Left renal cortex interstitium (tissue), 4 donors: ENCODE measurements around the gene OGFOD3. TPM values are rescaled to one million over a fixed set of nuclear protein-coding genes. Genes with fewer than 3 reads are reported as not detected.

ENCODE experiments used
- DNase-seq, 4 donors: peaks; one replicate each; pipeline ENCODE4 v3.0.0-alpha.2; 2013; ENCODE audit warnings: low read depth in 4 of 4, low spot score in 2 of 4, missing footprints in 1 of 4
- polyA plus RNA-seq, 4 donors: library from polyadenylated mRNA; unstranded; fragments of 120-200 nt; gene quantifications; one replicate each; pipeline ENCODE4 v1.2.1, GENCODE V29; 2013; ENCODE audit not compliant: insufficient read length in 4 of 4

Gene OGFOD3
- polyA plus RNA-seq, 4 donors = 25.0 to 28.6 (median 26.5) TPM

DNA sequence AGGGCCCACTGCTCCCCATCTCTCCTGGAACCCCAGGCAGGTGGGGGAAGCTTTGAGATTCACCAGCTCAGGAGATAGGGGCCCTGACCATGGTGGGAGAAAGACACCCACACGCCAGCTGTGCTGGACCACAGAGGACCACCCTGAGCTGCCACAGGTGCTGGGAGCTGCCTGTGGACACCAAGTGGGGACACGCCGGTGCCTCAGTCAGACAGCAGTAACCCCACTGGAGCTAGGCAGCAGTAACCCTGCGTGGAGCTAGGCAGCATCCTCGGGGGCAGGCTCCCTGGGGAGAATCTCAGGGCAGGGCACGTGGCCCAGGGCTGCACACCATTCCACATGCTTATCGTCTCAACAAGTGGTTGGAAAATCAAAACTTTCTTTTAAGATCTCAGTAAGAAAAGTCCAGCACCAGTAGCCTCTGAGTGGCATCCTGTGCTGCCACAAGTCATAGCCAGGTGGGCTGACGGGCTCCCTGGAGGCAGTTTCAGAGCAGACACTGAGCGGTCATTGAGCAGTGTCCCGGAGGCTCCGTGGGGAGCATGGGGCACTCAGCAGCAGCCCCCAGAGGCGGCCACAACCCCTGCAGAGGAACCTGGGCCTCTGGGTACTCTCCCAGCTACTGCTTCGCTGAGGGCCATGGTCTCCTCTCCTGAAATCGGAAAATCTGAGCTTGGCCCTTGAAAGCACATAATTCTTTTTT lies 8.2 kb downstream of the OGFOD3 start:
- DNase-seq = no peak

DNA sequence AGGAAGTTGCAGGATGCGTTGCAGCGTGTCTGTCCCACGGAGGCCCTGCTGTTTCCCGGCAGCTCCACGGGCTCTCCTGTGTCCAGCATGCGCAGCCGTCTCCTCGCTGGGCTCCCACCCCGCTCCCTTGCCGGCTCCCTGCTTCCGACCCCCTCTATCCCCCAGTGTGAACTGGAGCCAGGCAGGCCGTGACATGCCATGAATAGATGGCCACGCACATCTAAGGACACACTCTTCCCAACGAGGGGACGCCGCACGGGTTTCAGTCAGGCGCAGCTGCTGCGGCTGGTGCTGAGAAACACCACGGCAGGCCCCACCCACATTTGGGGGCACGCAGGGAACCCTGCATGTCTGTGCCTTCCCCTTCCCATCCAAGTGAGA lies 9.5 kb downstream of the OGFOD3 start:
- DNase-seq = no peak

GRCh38 chr17:82408288-82408937 lies 10.0 kb downstream of the OGFOD3 start:
- DNase-seq = no peak

GRCh38 chr17:82407255-82407654 lies 11.1 kb downstream of the OGFOD3 start:
- no peak for DNase-seq

- no peak for DNase-seq
Measured at GRCh38 chr17:82406131-82406671, 12.2 kb downstream of the OGFOD3 start.

DNA sequence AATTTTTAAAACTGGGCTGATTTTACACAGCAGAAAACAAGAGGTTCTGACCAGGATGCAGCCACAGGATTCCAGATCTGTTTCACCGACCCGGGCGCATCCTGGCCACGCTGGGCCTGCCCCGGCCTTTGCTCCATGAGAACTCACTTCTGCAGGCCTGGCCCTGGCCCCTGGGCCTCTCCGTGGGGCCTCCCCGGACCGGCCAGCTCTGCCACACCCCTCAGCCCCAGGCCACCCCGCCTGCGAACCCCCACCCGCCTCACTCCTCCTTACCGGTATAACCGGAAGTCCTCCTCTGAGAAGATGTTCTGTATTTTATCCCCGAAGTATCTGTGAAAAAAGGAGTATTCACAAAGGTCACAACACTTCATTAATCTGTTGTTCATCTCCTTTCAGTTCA lies 13.3 kb downstream of the OGFOD3 start:
- no peak for DNase-seq

GRCh38 chr17:82403662-82404660 lies 14.4 kb downstream of the OGFOD3 start:
- DNase-seq = no peak

DNA sequence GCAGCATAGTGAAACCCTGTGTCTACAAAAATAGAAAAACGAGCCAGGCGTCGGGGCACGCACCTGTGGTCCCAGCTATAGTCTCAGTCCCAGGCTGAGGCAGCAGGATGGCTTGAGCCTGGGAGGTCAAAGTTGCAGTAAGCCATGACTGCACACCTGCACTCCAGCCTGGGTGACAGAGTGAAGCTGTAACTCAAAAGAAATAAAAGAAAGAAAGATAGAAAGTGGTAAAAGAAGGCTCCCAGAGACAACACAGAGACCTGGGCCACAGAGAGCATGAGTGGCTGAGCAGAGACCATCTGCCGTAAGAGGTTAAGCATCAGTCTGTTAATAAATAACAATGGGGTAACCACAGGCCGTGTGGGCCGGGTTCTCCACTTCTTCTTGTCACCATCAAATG lies 15.5 kb downstream of the OGFOD3 start:
- no peak for DNase-seq

DNA sequence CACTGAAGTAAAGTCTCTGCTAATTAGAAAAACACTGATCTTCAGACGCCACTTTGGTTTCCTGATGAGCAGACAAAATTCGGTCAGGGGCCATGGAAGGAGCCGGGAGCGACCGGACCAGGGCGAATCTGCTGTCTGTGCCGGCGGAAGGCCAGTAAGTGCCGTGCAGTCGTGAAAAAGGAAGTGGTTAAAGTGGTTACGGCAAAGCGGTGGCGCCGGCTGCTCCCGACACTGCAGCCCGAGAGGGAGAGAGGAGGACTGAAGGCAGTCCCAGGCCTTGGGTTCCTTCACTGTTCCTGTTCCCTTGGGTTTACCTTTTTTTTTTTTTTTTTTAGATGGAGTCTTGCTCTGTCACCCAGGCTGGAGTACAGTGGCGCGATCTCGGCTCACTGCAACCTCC lies 17.6 kb downstream of the OGFOD3 start:
- DNase-seq = no peak

DNA sequence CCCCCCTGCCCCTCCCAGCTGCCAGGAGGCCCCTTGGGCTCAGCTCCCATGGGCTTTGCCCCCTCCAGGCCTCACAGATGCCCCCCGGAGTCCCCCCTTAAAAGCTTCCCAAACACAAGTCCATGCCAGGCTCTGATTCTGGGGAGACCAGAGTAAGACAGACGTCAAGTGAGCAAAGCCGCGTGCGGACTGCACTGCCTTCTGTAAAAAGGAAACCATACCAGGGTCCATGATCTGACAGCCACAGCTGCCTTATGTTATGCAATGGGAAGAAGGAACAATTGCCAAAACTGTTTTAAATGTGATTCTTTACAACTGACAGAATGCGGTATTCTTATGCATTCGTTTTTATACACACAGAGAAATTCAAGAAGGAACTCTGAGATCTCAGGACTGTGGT lies 18.2 kb downstream of the OGFOD3 start:
- no peak for DNase-seq

GRCh38 chr17:82399601-82400101 lies 18.7 kb downstream of the OGFOD3 start:
- no peak for DNase-seq

DNA sequence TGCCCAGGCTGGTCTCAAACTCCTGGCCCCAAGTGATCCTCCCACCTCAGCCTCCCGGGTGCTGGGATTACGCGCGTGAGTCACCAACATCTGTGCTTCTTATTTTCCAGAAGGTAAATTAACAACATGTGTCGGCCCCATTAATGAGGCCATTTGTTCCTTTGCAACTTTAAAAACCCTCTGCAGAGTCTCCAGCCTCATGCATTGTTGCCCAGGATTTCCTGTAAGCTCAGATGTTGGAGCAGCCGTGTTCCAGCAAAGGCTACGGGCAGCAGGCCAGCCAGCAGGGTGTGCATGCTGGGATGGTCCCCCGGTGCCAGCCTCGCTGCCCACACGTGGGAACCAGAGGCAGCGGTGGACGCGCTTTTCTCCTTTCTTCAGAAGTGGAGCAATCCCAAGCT lies 19.3 kb downstream of the OGFOD3 start:
- no peak for DNase-seq

DNA sequence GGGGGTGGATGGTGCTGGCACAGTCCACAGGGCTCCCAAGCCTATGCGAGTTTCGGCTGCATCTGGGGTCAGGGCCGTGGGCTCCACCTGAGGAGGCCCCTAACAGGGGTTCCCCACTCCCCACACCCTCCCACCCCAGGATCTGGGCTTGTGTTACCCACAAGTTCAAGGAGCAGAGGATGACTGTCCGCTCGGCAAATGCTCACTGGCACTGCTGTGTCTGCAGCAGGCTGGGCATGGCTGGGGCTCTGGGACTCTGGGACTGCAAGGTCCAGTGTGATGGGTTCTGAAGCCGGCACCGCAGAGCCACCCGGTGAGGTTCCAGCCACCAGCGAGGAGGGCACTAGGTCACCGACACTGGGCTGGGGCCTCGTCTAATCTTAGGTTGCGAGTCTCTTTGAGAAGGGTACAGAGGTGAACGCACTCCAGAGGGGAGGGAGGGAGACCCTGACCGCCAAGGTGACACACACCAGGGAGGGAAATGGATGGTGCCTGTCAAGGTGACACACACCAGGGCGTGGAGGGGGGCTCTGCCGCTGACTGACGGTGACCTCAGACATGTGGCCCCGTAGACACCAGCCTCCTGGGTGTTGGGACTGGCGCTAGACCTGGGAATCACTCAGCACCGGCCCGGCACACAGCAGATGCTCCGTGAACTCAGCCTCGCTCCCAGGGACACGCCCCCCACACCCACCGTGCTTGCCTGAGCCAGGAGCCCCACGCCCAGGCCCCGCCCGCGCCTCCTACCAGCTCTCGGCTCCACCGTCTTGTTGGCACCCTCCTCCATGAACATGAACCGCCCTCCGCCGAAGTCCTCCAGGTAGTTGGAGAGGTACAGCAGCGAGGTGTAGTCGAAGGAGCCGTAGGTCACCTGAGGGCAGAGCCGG lies 20.7 kb downstream of the OGFOD3 start:
- no peak for DNase-seq

DNA sequence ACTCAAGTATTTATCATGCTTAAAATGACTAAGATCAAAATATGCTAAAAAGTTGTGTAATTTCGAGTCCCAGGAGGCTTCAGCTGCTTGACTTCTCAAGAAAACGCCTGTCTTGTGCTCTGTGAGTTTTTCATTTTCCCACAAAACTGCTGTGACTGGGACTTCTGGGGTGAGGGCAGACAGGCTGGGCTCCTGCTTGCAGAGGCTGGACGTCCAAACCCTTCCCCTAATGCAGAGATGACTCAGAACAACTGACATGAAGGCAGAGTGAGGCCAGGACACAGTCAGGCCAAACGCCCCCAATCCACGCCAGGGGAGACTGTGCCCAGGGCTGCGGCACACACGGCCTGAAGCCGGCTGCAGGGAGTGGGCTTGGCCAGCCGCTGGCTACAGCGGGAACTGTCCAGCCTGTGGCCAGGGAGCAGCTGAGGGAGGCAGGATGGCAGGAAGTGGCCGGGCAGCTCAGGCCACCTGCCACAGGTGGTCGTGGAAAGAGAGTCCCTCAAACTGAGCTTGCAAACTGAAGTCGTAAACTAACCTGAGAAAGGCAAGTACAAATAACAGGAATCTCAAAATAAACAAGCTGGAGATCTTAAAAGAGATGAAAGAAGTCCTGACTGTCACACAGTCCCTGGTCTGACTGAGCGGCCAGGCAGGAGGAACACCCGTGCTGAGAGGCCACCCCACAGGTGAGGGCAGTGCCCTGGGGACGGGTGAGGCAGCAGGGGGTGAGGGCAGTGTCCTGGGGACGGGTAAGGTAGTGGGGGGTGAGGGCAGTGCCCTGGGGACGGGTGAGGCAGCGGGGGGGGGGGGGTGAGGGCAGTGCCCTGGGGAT lies 21.6 kb downstream of the OGFOD3 start:
- DNase-seq = no peak

DNA sequence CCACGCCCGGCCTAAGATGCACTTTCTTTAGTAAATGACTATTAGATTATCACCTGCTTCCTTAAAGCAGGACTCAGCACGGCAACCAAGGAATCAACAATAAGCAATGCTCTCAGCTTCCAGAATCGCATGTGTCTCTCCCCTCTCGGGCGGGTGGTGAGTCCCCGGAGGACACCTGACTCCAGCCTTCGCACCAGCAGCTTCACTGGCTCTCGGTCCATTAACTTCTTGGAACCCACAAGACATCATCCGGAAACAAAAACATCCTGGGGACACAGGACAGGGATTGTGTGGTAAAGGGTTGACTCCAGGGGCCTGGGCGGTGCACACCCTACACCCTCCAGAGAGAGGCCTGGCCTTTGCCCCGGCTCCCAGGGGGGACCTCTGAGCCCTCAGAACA lies 24.1 kb downstream of the OGFOD3 start:
- no peak for DNase-seq

DNA sequence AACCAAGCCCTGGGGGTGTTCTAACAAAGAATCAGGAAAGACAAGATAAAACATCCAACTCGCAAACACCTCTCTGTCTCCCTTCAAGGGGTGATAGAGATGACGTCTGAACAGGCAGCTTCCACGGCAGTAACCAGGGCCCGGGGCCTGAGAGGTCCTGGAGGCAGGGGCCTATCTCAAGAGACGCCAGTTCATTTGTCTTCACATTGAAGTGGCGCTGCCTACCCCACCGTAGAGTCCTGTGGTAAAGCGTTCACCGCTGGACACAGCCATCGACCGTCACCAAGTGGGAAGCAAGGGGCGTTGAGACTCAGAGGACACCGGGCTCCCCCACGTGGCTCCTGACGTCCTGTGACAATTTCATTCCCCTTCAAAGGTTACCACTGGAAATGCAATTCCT lies 25.4 kb downstream of the OGFOD3 start:
- no peak for DNase-seq

DNA sequence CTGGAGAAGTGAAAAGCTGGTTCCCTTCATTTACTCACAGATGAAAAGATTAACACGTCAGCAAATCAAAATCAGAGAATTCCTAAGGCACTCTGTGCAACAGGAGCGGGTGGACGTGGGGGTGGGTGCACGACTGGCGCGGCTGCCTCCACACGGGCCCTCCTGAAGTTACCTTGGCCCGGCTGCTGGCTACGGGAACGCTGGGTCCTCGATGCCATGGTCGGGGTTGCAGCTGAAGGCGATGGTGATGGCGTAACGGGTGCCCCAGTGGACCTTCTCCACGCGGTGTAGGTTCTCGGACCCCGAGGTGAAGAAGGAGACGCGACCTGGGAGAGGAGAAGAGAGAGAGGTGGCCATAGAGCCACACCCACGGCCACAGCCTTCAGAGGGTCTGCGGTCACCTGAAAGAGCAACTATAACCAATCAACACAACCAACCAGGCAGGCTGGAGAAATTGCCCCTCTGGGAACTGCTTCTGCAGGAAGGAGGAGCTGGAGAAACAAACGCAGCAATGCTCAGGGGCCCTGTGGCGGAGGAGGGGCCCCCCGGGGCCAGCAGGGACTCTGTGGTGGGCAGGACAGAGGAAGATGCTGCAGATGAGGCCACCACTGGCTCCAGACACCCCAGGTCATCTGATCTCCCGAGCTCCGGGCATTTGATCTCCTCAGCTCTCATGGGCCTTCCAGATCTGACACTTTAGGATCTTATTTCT lies 26.0 kb downstream of the OGFOD3 start:
- DNase-seq = no peak

- DNase-seq = no peak
Measured at GRCh38 chr17:82391496-82392066, 26.8 kb downstream of the OGFOD3 start.
